Epithelial cell of proximal tubule (primary cell): Measurements from ENCODE around the gene IZUMO4. TPM values are rescaled to one million over a fixed set of nuclear protein-coding genes. Genes with fewer than 3 reads are reported as not detected.

Experiments
- DNase-seq: peaks from one replicate; pipeline ENCODE4 v3.0.0-alpha.2; 2011; ENCODE audit warnings: low read depth
- H3K4me3 ChIP-seq: 2 replicates; pipeline ENCODE4 v1.5.1; 2011; ENCODE audit warnings: low read depth, mild to moderate bottlenecking, low read length
- CTCF ChIP-seq: conservative IDR thresholded peaks from 2 replicates; pipeline ENCODE4 v1.5.1; 2012; ENCODE audit warnings: low read depth, mild to moderate bottlenecking, low read length
- total RNA-seq: library from RNA; depleted of rRNA; stranded (reverse); fragments of >200 nt; gene quantifications from 2 replicates; pipeline ENCODE4 v1.2.3, GENCODE V29; 2015

IZUMO4 gene
- total RNA-seq, 1 donor from 2014 or later, result 5.2 TPM

DNA sequence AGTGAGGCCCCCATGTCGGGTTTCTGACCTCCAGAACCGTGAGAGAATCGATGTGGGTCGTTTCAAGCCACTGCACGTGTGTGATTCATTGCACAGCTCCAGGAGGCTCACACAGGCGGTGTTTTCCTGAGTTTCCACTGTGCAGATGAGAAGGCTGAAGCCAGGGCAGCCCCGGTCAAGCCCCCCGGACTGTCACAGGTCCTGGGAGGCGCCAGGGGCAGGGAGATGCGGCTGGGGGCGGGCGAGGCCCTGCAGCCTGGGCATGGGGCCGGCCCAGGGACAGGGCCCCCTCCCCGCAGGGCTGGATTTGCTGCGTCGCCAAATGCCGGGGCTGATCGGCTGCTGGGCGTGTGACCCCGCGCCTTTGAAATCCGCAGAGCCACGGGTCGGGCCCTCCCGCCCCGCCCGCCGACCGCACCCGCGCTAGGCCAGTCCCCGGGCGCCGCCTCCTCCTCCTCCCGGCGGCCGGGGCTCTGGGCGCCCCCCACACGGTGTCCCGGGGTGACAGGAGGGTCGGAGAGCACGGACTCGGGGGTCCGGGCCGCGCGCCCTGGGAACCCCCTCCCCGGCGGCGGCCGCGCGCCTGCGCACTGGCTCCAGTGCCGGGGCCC is 35.7 kb upstream of the IZUMO4 start:
- DNase-seq, result peak; percentile 73
- H3K4me3 ChIP-seq, result peak overlapping the region; percentile 56
- no peak for TF ChIP-seq CTCF

DNA sequence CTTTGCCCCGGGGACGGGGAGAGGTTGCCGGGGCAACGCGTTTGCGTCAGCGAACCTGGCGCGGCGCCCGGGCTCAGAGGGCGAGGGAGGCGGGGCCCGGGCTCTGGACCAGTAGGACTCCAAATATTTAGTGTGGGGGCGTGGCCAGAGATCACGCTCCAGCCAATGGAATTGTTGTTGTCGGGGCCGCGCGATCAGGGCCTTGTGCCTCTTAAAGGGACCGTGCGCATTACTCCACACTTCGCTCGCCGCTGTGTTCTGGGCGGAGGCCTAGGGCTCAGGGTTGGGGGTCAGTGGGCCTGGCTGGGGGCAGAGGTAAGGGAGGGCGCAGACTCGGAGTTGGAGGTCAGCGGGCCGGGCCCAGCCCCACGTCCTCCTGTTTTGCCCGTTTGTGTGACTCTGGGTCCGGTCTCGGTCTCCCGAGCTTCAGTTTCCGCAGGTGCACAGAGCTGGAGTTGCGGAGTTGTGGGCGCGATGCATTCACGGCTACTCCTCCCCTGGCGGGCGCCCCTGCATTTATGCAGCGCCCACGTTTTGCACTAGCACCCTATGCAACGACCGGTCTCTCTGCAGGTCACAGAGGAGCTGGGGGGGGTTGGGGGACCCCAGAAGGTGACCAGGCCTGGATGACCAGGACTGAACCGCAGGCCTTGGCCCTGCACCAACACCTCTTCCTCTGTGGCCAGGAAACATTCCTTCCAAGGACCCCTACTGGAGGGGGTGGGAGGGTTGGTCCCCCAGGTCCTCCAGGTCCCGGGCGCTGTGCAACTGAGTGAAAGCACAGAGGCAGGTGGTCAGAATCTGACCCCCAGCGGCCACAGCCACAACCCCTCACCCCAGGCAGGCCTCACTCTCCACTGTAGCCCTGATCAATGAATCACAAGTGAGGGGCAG is 35.0 kb upstream of the IZUMO4 start:
- TF ChIP-seq CTCF, result no peak

DNA sequence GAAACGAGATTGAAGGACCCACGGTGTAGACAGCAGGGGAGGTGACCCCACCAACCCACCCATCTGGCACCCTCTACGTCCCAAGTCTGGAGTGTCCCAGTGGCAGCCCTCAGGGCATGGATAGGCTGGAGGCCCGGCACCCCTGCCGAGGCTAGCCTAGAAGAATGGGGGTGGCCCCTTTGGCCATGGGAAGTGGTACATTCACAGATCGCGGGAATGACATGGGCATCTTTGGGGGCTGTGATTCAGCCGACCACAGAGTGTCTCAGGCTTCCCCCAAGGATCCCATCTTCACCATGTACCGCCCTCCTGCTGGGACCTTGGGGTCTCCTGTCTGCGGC is 34.4 kb upstream of the IZUMO4 start:
- DNase-seq, result no peak
- peak overlapping the region; percentile 62 for H3K4me3 ChIP-seq
- no peak for TF ChIP-seq CTCF

More for the DNA sequence above, 35.0 kb upstream of the IZUMO4 start:
- peak overlapping the region; percentile 62 for H3K4me3 ChIP-seq
- peak; percentile 63 for DNase-seq

DNA sequence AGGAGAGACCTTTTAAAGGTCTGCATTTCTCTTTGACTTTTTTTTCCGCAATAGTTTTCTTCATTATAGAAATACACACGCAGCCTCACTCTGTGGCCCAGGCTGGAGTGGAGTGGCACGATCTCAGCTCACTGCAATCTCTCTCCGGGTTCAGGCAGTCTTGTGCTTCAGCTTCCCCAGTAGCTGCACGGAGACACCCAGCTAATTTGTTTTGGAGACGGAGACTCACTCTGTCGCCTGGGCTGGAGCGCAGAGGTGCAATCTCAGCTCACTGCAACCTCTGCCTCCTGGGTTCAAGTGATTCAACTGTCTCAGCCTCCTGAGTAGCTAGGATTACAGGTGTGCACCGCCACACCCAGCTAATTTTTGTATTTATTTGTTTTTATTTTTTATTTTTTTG is 33.9 kb upstream of the IZUMO4 start:
- no peak for TF ChIP-seq CTCF
- no peak overlapping the region for H3K4me3 ChIP-seq
- no peak for DNase-seq

DNA sequence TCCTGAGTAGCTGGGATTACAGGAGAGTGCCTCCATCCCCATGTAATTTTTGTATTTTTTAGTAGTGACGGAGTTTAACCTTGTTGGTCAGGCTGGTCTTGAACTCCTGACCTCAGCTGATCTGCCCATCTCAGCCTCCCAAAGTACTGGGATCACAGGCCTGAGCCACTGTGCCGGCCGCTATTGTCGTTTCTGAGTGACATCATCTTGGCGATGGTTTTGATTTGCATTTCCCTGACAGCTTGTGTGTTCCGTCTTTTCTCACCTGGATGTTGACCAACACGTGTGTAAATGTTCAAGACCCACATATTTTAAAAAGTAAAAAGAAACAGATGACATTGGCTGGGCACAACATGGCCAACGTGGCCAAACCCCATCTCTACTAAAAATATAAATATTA is 32.9 kb upstream of the IZUMO4 start:
- no peak for TF ChIP-seq CTCF
- H3K4me3 ChIP-seq, result no peak overlapping the region

DNA sequence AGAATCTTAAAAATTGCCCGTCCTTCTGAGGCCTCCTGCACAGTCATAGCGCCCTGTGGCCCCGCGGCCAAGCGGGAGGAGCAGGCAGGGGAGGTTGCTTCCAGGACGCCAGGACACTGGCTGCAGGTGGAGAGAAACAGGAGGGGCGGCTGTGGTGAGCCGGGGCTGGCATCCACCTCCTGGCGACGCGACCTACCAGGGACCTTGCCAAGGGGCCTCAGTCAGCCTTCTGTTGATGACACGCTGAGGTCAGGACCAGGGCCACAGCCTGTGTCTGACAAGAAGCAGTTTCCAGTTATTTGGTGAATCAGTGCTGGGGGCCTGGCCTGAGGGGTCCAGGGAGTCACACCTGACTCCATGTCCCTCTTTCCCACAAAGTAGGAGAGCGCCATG is 32.3 kb upstream of the IZUMO4 start:
- no peak for TF ChIP-seq CTCF
- DNase-seq, result no peak
- no peak overlapping the region for H3K4me3 ChIP-seq

More for the DNA sequence above, 32.9 kb upstream of the IZUMO4 start:
- no peak for DNase-seq
